DMS 273 (cell line): Measurements from ENCODE around the gene RAB8B.

Source experiments
- DNase-seq: peaks from one replicate; lab custom pipeline; 2025; ENCODE audit not compliant: unreplicated experiment; lab: John Stamatoyannopoulos, UW

RAB8B gene

DNA sequence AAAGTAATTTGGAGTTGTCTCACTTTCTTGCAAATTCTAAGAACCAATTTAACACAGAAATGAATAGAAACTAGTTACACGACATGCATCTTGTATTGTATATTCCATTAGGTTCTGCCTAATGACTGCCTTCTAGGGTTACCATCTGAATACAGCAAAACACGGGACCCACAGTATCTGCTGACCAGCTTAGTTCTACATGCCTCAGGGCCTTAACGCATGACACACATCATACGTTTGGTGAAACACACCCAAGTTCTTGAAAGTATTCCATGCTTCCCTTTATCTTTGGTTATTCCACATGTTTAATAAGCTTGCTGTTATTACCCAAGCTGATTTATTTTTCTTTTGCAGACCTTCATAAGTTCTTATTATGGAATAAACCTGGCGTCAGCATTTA lies 115.9 kb downstream of the RAB8B start:
- no peak for DNase-seq

- DNase-seq, result no peak
Measured at GRCh38 chr15:63306492-63307073, 117.2 kb downstream of the RAB8B start.

- no peak for DNase-seq
Measured at GRCh38 chr15:63308491-63308890, 119.1 kb downstream of the RAB8B start.

DNA sequence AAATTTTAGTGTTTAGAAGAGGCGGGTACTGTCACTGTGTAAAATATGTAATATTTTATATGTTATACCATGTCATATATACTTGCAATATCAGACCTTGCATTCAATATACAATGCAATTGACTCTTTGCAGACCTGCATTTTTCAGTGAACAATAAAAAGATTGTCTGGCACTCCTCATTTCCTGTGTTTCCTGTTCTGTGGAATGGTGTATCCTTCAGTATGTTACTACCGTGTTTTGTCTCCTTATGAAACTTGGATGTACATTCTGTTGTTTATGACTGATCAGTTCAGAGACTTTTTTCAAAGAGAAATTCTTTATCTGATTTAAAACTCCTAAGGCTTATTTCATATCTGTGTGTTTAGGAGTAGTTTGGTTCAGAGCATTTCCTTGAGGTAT lies 119.5 kb downstream of the RAB8B start:
- no peak for DNase-seq

GRCh38 chr15:63310646-63311045 lies 121.2 kb downstream of the RAB8B start:
- no peak for DNase-seq

DNA sequence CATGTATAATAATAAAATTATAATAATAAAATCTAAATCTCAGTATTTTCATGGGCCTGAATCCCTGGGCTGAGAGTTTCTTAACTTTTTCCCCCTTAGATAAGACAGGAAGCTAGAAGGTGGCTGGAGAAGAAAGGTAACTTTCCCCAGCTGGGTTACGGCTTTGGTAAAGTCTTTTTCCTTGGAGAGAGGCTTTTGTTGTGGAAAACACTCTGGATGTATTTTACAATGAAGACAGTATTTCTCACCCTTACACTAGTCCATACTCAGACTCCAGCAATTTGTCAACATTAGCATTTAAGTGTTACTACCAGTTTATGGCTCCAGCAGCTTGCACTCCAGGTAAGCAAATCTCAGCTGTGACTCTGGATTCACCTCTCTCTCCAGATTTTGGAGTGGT lies 122.9 kb downstream of the RAB8B start:
- no peak for DNase-seq

DNA sequence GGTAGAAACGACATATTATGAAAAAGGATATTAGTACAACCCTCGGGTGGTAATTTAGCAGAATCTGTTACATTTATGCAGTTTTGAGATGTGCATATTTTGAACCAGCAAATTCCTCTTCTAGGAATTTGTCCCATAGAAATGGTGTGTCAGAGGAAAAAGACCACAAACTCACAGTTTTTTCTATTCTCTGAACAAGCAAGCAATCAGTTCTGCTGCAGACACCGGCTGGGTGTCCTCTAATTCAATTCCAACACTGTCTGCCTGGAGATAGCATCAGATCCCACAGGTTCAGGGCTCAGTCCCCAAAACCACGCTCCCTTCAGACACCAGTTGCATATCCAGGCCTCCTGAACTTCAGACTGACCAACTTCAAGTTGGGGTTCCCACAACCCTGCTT lies 124.4 kb downstream of the RAB8B start:
- no peak for DNase-seq

GRCh38 chr15:63314409-63314808 lies 125.0 kb downstream of the RAB8B start:
- no peak for DNase-seq
